ENCODE measurements around the gene ZNF223.
A peak's percentile ranks its signal among the peaks of the same experiment; 100 is the strongest.

The ZNF223 gene

DNA sequence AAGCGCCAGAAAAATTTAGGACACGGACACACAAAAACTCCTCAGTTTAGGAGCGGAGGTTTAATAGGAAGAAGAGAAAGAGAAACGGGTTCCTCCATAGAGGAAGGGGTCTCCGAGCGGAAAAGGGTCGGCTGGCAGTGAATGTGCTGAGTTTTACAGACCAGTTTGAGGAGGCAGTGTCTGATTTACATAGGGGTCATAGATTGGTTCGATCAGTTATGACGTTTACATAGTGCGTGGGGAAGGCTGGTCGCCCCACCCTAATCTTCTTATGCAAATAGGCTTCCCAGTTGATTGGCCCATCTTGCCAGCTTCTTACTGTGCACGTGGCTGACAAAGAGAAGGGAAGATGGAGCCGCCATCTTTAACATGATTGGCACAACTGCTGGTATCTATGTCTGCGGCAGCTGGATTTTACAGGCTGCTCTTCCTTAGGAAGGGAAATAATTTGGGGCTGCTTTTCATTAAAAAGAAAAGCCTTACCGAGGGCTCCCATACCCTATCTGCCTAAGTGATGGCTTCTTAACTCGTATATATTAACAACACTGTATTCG lies 60.2 kb downstream of the ZNF223 start:
- TF ChIP-seq TAF1 (IDR thresholded peaks at IDR 0.05; ENCODE audit: low read depth, low read length) (no peak), SPI1 (IDR thresholded peaks at IDR 0.05; ENCODE audit: low read depth, low read length) (no peak), POLR2A (IDR thresholded peaks at IDR 0.05; ENCODE audit: low read depth, low read length) (no peak), POLR2AphosphoS5 (IDR thresholded peaks at IDR 0.05; ENCODE audit: low read depth, low read length) (no peak), POU2F2 (IDR thresholded peaks at IDR 0.05; ENCODE audit: low read depth, low read length) (peak; percentile 82)
- no peak for FAIRE-seq
- no peak for DNase-seq (ENCODE audit: insufficient read length, low spot score)

DNA sequence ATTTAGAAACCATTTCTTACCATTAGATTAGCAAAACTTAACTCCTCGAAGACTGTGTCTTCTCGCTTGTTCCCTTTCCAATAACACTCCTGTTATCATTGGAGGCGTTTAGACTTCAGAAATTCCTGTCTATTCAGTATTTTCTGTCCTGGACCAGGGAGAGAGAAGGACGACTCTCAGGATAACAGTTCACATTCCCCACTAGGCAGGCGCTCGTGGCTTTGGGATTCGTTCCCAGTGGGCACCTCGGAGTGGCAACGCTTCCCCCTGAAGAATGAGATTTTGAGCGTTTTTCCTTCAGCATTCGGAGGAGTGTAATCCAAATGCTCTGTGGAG lies 60.9 kb downstream of the ZNF223 start:
- DNase-seq (ENCODE audit: insufficient read length, low spot score) (no peak), FAIRE-seq (no peak)
- TF ChIP-seq POLR2AphosphoS5 (IDR thresholded peaks at IDR 0.05; ENCODE audit: low read depth, low read length) (no peak), POU2F2 (IDR thresholded peaks at IDR 0.05; ENCODE audit: low read depth, low read length) (no peak), POLR2A (IDR thresholded peaks at IDR 0.05; ENCODE audit: low read depth, low read length) (no peak), SPI1 (IDR thresholded peaks at IDR 0.05; ENCODE audit: low read depth, low read length) (no peak), PAX5 (IDR thresholded peaks at IDR 0.05; ENCODE audit: insufficient read depth, low read length, severe bottlenecking) (no peak), TAF1 (IDR thresholded peaks at IDR 0.05; ENCODE audit: low read depth, low read length) (no peak)

DNA sequence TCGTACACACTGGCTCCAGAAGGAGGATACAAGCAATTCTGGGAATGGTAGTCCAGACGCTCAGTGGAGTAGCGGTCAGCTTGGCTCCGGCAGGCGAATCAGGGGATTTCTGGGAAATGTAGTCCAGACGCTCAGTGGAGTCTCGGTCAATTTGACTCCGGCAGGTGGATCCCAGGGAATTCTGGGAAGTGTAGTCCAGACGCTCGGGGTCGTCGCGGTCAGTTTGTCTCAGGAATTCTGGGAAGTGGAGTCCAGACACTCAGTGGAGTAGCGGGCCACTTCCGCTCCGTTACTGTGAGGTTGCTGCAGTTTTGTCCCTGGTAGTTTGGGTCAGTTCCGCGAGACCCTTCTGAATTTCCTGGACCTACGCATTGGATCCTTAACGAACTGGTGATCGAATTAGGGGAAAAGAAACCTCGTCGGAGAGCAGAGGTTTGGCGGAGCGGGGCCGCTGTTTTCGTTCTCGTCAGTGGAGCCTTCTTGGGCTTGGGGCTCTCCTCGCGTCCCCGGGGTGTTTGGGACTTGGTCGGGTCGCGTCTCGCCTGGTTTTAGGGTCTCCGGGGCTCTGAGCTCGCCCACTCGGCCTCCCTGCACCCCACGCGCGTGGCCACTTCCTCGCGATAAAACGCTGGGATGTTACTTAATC lies 61.4 kb downstream of the ZNF223 start, which contains the start of gene ZNF225:
Gene ZNF225, plus strand, starts transcription at position 262 of the 646 bp plus-strand sequence. CDS start 2,429 bp downstream, outside the sequence.
- TF ChIP-seq TAF1 (IDR thresholded peaks at IDR 0.05; ENCODE audit: low read depth, low read length), result peak; percentile 47; the same call in 1 of the 2 replicates
- no peak; the same call in 1 of the 2 replicates for TF ChIP-seq POLR2AphosphoS5 (IDR thresholded peaks at IDR 0.05; ENCODE audit: low read depth, low read length)
- peak; percentile 74 for TF ChIP-seq PAX5 (IDR thresholded peaks at IDR 0.05; ENCODE audit: insufficient read depth, low read length, severe bottlenecking)
- peak; percentile 37; the same call in 1 of the 2 replicates for TF ChIP-seq POU2F2 (IDR thresholded peaks at IDR 0.05; ENCODE audit: low read depth, low read length)
- peak; percentile 83 for TF ChIP-seq SPI1 (IDR thresholded peaks at IDR 0.05; ENCODE audit: low read depth, low read length)
- no peak for TF ChIP-seq POLR2A (IDR thresholded peaks at IDR 0.05; ENCODE audit: low read depth, low read length)
- FAIRE-seq (peak; percentile 93), DNase-seq (ENCODE audit: insufficient read length, low spot score) (peak; percentile 69)

- DNase-seq (ENCODE audit: insufficient read length, low spot score), result no peak
- FAIRE-seq, result peak; percentile 28
- TF ChIP-seq PAX5 (IDR thresholded peaks at IDR 0.05; ENCODE audit: insufficient read depth, low read length, severe bottlenecking) (no peak), POLR2A (IDR thresholded peaks at IDR 0.05; ENCODE audit: low read depth, low read length) (no peak), TAF1 (IDR thresholded peaks at IDR 0.05; ENCODE audit: low read depth, low read length) (no peak), SPI1 (IDR thresholded peaks at IDR 0.05; ENCODE audit: low read depth, low read length) (peak; percentile 53), POU2F2 (IDR thresholded peaks at IDR 0.05; ENCODE audit: low read depth, low read length) (no peak)
Measured at GRCh38 chr19:44113784-44114390, 62.1 kb downstream of the ZNF223 start.
